ENCODE results near the gene KLHL6. TPM values are rescaled to one million over a fixed set of nuclear protein-coding genes. Genes with fewer than 3 reads are reported as not detected.
A peak's percentile ranks its signal among the peaks of the same experiment; 100 is the strongest.
"Not testable (repeated sequence)": the region's sequence is repeated elsewhere in the genome, so short reads cannot be mapped to it uniquely, and the experiment has no call there.

KLHL6 gene
- total RNA-seq, 1 donor from 2014 or later: not detected

- Histone ChIP-seq H3K27me3 (ENCODE audit: control insufficient read depth, insufficient read depth, low read length) (no peaks in the 10 kb centered on the region), H3K4me3 (ENCODE audit: low read depth, low read length) (peak overlapping the region; percentile 86), H3K36me3 (ENCODE audit: control insufficient read depth, insufficient read depth, low read length) (no peaks in the 10 kb centered on the region)
- TF ChIP-seq CTCF (IDR thresholded peaks at IDR 0.05; ENCODE audit: insufficient read depth, low read length, poor library complexity, severe bottlenecking): no peak
- peak; percentile 78 for DNase-seq (ENCODE audit: low read depth)
These were observed 108.1 kb downstream of the KLHL6 start for GRCh38 chr3:183447206-183448001.

GRCh38 chr3:183446838-183447205 is 108.7 kb downstream of the KLHL6 start:
- TF ChIP-seq CTCF (IDR thresholded peaks at IDR 0.05; ENCODE audit: insufficient read depth, low read length, poor library complexity, severe bottlenecking): no peak

GRCh38 chr3:183444748-183445147 is 110.8 kb downstream of the KLHL6 start:
- H3K4me3 ChIP-seq (ENCODE audit: low read depth, low read length): no peak overlapping the region
- no peak for TF ChIP-seq CTCF (IDR thresholded peaks at IDR 0.05; ENCODE audit: insufficient read depth, low read length, poor library complexity, severe bottlenecking)
- H3K36me3 ChIP-seq (ENCODE audit: control insufficient read depth, insufficient read depth, low read length): no peaks in the 10 kb centered on the region
- no peak for DNase-seq (ENCODE audit: low read depth)
- no peaks in the 10 kb centered on the region for H3K27me3 ChIP-seq (ENCODE audit: control insufficient read depth, insufficient read depth, low read length)

More at GRCh38 chr3:183446838-183447205, 108.7 kb downstream of the KLHL6 start:
- Histone ChIP-seq H3K27me3 (ENCODE audit: control insufficient read depth, insufficient read depth, low read length) (no peaks in the 10 kb centered on the region), H3K36me3 (ENCODE audit: control insufficient read depth, insufficient read depth, low read length) (no peaks in the 10 kb centered on the region), H3K4me3 (ENCODE audit: low read depth, low read length) (peak overlapping the region; percentile 86)
- DNase-seq (ENCODE audit: low read depth): no peak

GRCh38 chr3:183443395-183444385 is 111.8 kb downstream of the KLHL6 start:
- Histone ChIP-seq H3K4me3 (ENCODE audit: low read depth, low read length) (no peak overlapping the region), H3K36me3 (ENCODE audit: control insufficient read depth, insufficient read depth, low read length) (no peaks in the 10 kb centered on the region), H3K27me3 (ENCODE audit: control insufficient read depth, insufficient read depth, low read length) (no peaks in the 10 kb centered on the region)
- TF ChIP-seq CTCF (IDR thresholded peaks at IDR 0.05; ENCODE audit: insufficient read depth, low read length, poor library complexity, severe bottlenecking): no peak
- DNase-seq (ENCODE audit: low read depth): no peak

GRCh38 chr3:183442994-183443393 is 112.5 kb downstream of the KLHL6 start:
- no peak for DNase-seq (ENCODE audit: low read depth)
- Histone ChIP-seq H3K4me3 (ENCODE audit: low read depth, low read length) (no peak overlapping the region), H3K27me3 (ENCODE audit: control insufficient read depth, insufficient read depth, low read length) (no peaks in the 10 kb centered on the region), H3K36me3 (ENCODE audit: control insufficient read depth, insufficient read depth, low read length) (no peaks in the 10 kb centered on the region)
- TF ChIP-seq CTCF (IDR thresholded peaks at IDR 0.05; ENCODE audit: insufficient read depth, low read length, poor library complexity, severe bottlenecking): no peak

- H3K4me3 ChIP-seq (ENCODE audit: low read depth, low read length); H3K36me3 ChIP-seq (ENCODE audit: control insufficient read depth, insufficient read depth, low read length); DNase-seq (ENCODE audit: low read depth); H3K27me3 ChIP-seq (ENCODE audit: control insufficient read depth, insufficient read depth, low read length): not testable (repeated sequence)
These were observed 115.0 kb downstream of the KLHL6 start for GRCh38 chr3:183440521-183440920.

All from kidney epithelial cell (primary cell).